ENCODE measurements around the gene AQP3.

The AQP3 gene

DNA sequence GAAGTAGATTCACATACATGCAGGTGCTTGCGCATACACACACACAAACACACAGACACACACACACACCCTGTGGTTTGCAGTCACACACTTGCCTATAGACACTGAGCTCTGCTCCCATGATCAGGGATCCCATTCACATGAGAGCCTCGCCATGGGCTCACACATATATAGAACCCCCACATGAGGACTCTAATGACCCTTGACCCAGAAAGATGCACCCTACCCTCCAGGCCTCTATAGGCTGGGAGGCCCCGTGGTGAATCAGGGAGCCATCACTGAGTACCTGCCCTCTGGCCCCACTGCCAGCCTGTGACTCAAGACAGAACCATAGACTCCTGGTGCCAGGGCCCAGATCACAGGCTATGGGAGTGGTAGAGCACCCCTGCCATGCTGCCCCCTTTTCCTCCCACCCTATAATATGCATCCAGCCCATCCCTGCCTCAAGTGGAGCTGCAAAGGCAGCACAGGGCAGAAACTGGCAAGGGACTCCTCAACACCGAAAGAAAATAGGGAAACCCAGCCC is 3.3 kb upstream of the AQP3 start:
- Histone ChIP-seq H3K9me2 (replicated peaks; ENCODE audit: insufficient read depth, low read length) (no peaks in the 10 kb centered on the region), H3K9me3 (ENCODE audit: insufficient read depth, low read length) (no peaks in the 10 kb centered on the region), H3K36me3 (ENCODE audit: low read length) (no peaks in the 10 kb centered on the region), H2AFZ (ENCODE audit: low read depth, low read length, severe bottlenecking) (no peak overlapping the region), H3F3A (ENCODE audit: insufficient read depth) (no peaks in the 10 kb centered on the region), H3K79me2 (ENCODE audit: insufficient read depth, low read length) (no peaks in the 10 kb centered on the region), H3K9ac (ENCODE audit: low read length) (no peak overlapping the region), H3K4me3 (ENCODE audit: insufficient read depth, low read length, poor library complexity, severe bottlenecking) (no peak overlapping the region), H3K4me2 (ENCODE audit: low read depth, low read length, poor library complexity, severe bottlenecking) (no peak overlapping the region), H4K20me1 (ENCODE audit: low read depth, low read length) (no peaks in the 10 kb centered on the region), H3K27me3 (ENCODE audit: low read length) (no peaks in the 10 kb centered on the region), H3K27ac (ENCODE audit: low read depth, low read length) (no peak overlapping the region)
- TF ChIP-seq EZH2phosphoT487 (conservative IDR thresholded peaks at IDR 0.05; ENCODE audit: low read length) = no peak
- TF ChIP-seq, protein P1, sequence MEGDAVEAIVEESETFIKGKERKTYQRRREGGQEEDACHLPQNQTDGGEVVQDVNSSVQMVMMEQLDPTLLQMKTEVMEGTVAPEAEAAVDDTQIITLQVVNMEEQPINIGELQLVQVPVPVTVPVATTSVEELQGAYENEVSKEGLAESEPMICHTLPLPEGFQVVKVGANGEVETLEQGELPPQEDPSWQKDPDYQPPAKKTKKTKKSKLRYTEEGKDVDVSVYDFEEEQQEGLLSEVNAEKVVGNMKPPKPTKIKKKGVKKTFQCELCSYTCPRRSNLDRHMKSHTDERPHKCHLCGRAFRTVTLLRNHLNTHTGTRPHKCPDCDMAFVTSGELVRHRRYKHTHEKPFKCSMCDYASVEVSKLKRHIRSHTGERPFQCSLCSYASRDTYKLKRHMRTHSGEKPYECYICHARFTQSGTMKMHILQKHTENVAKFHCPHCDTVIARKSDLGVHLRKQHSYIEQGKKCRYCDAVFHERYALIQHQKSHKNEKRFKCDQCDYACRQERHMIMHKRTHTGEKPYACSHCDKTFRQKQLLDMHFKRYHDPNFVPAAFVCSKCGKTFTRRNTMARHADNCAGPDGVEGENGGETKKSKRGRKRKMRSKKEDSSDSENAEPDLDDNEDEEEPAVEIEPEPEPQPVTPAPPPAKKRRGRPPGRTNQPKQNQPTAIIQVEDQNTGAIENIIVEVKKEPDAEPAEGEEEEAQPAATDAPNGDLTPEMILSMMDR (IDR thresholded peaks at IDR 0.05; ENCODE audit: insufficient read depth, low read length, poor library complexity, severe bottlenecking) = no peak

DNA sequence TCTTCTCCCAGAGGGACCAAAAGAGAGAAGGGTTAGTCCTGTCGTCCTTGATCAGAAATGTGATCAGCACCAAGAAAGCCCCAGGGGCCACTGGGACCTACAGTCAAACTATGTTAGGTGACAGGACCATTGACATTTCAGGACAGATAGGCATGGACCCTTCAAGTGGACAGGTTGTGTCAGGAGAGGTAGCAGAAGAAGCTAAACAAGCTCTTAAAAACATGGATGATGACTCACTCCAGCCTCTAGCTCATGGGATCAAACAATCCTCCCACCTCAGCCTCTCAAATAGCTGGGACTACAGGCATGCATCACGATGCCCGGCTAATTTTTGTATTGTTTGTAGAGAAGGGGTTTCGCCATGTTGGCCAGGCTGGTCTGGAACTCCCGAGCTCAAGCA is 2.3 kb upstream of the AQP3 start:
- Histone ChIP-seq H3K9ac (ENCODE audit: low read length) (no peak overlapping the region), H3K79me2 (ENCODE audit: insufficient read depth, low read length) (no peaks in the 10 kb centered on the region), H3K4me3 (ENCODE audit: insufficient read depth, low read length, poor library complexity, severe bottlenecking) (no peak overlapping the region), H3K27me3 (ENCODE audit: low read length) (no peaks in the 10 kb centered on the region), H3F3A (ENCODE audit: insufficient read depth) (no peaks in the 10 kb centered on the region), H3K9me2 (replicated peaks; ENCODE audit: insufficient read depth, low read length) (no peaks in the 10 kb centered on the region), H2AFZ (ENCODE audit: low read depth, low read length, severe bottlenecking) (no peak overlapping the region), H3K36me3 (ENCODE audit: low read length) (no peaks in the 10 kb centered on the region), H3K27ac (ENCODE audit: low read depth, low read length) (no peak overlapping the region), H4K20me1 (ENCODE audit: low read depth, low read length) (no peaks in the 10 kb centered on the region), H3K4me2 (ENCODE audit: low read depth, low read length, poor library complexity, severe bottlenecking) (no peak overlapping the region), H3K9me3 (ENCODE audit: insufficient read depth, low read length) (no peaks in the 10 kb centered on the region)
- TF ChIP-seq, protein P1 (IDR thresholded peaks at IDR 0.05; ENCODE audit: insufficient read depth, low read length, poor library complexity, severe bottlenecking) = no peak
- TF ChIP-seq EZH2phosphoT487 (conservative IDR thresholded peaks at IDR 0.05; ENCODE audit: low read length) = no peak

DNA sequence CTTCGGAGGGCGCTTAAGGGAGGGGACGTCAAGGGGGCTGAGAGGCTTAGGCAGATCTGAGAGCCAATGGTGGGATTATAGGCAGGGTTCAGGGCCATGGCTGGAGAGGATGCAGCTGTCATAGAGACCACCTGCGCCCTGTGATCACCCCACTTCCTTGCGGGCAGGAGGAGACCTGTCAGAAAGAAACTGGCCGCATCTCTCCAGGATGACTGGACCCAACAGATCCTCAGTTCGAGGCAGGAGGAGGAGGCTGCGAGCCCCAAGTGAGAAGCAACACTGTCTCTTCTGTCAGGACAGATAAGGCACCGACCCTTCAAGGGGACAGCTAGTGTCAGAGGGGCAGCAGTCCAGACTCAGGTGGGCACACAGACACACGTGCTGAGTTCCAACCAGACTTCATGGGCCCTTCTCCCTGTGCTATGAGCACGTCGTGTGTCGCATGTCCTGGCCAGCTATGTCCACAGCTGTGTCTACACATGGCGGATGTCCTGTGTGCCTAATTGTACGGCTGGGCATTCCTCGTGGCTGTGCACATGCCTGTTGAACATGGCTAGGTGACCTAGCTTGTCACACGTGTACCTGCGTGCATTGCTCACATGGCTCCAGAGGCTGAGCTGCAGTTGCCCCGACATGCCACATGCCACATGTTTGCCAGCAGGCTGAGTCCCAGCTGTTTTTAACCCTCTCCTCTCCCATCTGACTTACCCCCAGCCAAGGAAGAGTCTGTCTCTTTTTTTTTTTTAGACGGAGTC is 583 bp upstream of the AQP3 start:
- H3K4me3 ChIP-seq (ENCODE audit: insufficient read depth, low read length, poor library complexity, severe bottlenecking) = no peak overlapping the region
- H3K79me2 ChIP-seq (ENCODE audit: insufficient read depth, low read length) = no peaks in the 10 kb centered on the region
- no peak for TF ChIP-seq EZH2phosphoT487 (conservative IDR thresholded peaks at IDR 0.05; ENCODE audit: low read length)
- TF ChIP-seq, protein P1 (IDR thresholded peaks at IDR 0.05; ENCODE audit: insufficient read depth, low read length, poor library complexity, severe bottlenecking) = no peak
- no peak overlapping the region for H2AFZ ChIP-seq (ENCODE audit: low read depth, low read length, severe bottlenecking)
- H3K4me2 ChIP-seq (ENCODE audit: low read depth, low read length, poor library complexity, severe bottlenecking) = no peak overlapping the region
- H3K9me3 ChIP-seq (ENCODE audit: insufficient read depth, low read length) = no peaks in the 10 kb centered on the region
- no peaks in the 10 kb centered on the region for H4K20me1 ChIP-seq (ENCODE audit: low read depth, low read length)
- no peaks in the 10 kb centered on the region for H3K27me3 ChIP-seq (ENCODE audit: low read length)
- H3K9me2 ChIP-seq (replicated peaks; ENCODE audit: insufficient read depth, low read length) = no peaks in the 10 kb centered on the region
- no peaks in the 10 kb centered on the region for H3F3A ChIP-seq (ENCODE audit: insufficient read depth)
- no peak overlapping the region for H3K27ac ChIP-seq (ENCODE audit: low read depth, low read length)
- H3K36me3 ChIP-seq (ENCODE audit: low read length) = no peaks in the 10 kb centered on the region
- no peak overlapping the region for H3K9ac ChIP-seq (ENCODE audit: low read length)
